Right atrium auricular region (tissue), 2 donors: ENCODE measurements around the gene KRT2. TPM values are rescaled to one million over a fixed set of nuclear protein-coding genes. Genes with fewer than 3 reads are reported as not detected.

Experiments used
- DNase-seq: peaks from one replicate; pipeline ENCODE4 v3.0.0-alpha.2; 2019; ENCODE audit warnings: low spot score
- H3K27ac ChIP-seq, 2 donors: fragments of 200-600 bp; sonication (generic); 1 replicate in 1 of 2; 2 replicates in 1 of 2; pipeline ENCODE4 v1.5.1; 2016 to 2019
- H3K27me3 ChIP-seq, 2 donors: fragments of 200-600 bp; sonication (generic); one replicate each; pipeline versions ENCODE4 v1.5.1 to v1.6.0; 2017 to 2019
- H3K36me3 ChIP-seq: fragments of 200-600 bp; sonication (generic); one replicate; pipeline ENCODE4 v1.5.1; 2016
- H3K4me1 ChIP-seq, 2 donors: fragments of 200-600 bp; sonication (generic); one replicate each; pipeline versions ENCODE4 v1.5.1 to v1.6.0; 2017 to 2019
- H3K4me3 ChIP-seq, 2 donors: fragments of 200-600 bp; sonication (generic); 1 replicate in 1 of 2; 2 replicates in 1 of 2; pipeline ENCODE4 v1.5.1; 2017 to 2019; ENCODE audit warnings: mild to moderate bottlenecking in 1 of 2, moderate library complexity in 1 of 2
- H3K9me3 ChIP-seq, 2 donors: fragments of 200-600 bp; sonication (generic); one replicate each; pipeline ENCODE4 v1.5.1; 2019
- total RNA-seq, 2 donors: library from RNA; depleted of rRNA; stranded (reverse); fragments of >200 nt; gene quantifications; one replicate each; pipeline ENCODE4 v1.1.0, GENCODE V29; 2016
- TF ChIP-seq, protein P1 (sequence below), 2 donors: fragments of 200-600 bp; sonication (generic); IDR thresholded peaks; one replicate each; pipeline ENCODE4 v1.5.1; 2019; ENCODE audit warnings: antibody characterized with exemption in 2 of 2

Gene KRT2
- total RNA-seq, 2 donors from 2014 or later: not detected

DNA sequence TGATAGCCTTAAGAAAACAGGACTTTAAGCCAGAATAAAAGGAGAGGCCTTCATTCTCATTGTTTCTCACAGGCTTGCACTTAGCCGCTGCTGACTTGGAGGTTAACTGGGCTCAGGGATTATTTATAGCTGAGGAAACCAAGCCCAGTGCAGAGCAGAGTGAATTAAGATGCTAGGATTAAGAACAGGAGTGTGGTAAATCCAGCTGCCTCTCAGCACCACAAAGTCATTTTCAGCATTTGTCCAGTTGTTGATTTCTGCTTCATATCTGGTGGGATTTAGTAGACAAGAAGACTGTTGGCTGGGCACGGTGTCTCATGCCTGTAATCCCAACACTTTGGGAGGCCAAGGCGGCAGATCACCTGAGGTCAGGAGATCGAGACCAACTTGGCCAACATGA, 19.4 kb downstream of the KRT2 start:
- H3K36me3 ChIP-seq: no peaks in the 10 kb centered on the region
- DNase-seq: peak; percentile 42
- no peak overlapping the region for H3K4me3 ChIP-seq
- TF ChIP-seq, protein P1, sequence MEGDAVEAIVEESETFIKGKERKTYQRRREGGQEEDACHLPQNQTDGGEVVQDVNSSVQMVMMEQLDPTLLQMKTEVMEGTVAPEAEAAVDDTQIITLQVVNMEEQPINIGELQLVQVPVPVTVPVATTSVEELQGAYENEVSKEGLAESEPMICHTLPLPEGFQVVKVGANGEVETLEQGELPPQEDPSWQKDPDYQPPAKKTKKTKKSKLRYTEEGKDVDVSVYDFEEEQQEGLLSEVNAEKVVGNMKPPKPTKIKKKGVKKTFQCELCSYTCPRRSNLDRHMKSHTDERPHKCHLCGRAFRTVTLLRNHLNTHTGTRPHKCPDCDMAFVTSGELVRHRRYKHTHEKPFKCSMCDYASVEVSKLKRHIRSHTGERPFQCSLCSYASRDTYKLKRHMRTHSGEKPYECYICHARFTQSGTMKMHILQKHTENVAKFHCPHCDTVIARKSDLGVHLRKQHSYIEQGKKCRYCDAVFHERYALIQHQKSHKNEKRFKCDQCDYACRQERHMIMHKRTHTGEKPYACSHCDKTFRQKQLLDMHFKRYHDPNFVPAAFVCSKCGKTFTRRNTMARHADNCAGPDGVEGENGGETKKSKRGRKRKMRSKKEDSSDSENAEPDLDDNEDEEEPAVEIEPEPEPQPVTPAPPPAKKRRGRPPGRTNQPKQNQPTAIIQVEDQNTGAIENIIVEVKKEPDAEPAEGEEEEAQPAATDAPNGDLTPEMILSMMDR (IDR thresholded peaks at IDR 0.05): no peak
- H3K27ac ChIP-seq: no peak overlapping the region
- H3K9me3 ChIP-seq: no peaks in the 10 kb centered on the region
- no peaks in the 10 kb centered on the region for H3K4me1 ChIP-seq
- H3K27me3 ChIP-seq: no peaks in the 10 kb centered on the region

DNA sequence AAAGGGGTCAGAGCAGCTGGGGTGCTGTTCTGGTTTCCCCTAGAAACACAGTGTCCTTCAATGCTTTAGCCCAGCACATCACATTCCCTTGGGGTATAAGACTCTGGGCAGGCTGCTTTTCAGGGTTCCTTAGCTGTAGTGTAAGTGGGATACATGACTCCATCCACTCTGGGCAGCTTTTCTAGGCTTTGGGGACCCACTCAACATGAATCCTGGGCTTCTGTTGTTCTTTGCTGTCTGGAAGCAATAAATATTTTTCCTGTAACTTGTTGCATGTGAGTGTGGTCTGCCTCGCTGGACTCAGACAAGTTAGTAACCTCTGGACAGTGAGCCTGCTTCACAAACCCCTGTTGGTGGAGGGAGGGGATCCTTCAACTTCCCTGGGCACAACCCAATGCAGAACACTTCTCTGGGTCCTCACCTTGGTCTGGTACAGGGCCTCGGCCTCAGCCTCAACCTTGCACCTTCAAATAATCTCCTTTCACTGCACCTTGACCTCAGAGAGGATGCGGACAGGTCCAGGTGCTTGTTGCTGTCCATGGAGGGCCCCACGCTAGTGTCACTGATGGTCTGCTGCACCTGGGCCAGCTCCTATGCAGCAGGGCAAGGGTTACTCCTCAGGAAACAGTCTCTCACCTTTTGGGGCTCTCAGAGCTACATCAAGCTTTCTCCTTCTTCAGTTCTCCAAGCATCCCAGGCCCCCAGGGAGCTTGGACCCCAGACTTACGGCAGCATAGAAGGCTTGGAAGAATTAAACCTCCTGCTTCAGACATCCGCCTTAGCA, 20.1 kb downstream of the KRT2 start:
- H3K9me3 ChIP-seq: no peaks in the 10 kb centered on the region
- no peaks in the 10 kb centered on the region for H3K4me1 ChIP-seq
- H3K27me3 ChIP-seq: no peaks in the 10 kb centered on the region
- peak; percentile 32 for DNase-seq
- H3K27ac ChIP-seq: no peak overlapping the region
- no peak overlapping the region for H3K4me3 ChIP-seq
- H3K36me3 ChIP-seq: no peaks in the 10 kb centered on the region
- TF ChIP-seq, protein P1 (IDR thresholded peaks at IDR 0.05): no peak

DNA sequence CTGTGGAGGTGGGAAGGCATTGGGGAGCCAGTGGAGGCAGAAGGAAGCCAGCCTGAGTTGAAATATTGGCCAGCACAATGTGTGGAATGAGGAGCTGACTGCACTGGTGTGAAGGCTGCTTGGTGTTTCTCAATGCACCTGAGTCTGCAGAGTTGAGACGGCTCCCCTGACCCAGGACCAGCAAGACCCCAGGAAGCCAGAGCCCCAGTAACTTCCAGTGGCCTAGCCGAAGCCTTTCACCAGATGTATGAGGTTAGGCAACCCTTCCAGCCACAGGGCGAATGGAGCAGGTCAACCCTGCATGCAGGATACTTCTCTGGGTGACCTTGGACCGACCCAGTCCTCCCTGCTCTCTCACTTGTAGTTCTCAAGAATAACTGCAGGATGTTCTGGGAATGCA, 20.7 kb downstream of the KRT2 start:
- no peaks in the 10 kb centered on the region for H3K27me3 ChIP-seq
- H3K4me3 ChIP-seq: no peak overlapping the region
- H3K27ac ChIP-seq: no peak overlapping the region
- no peaks in the 10 kb centered on the region for H3K9me3 ChIP-seq
- no peaks in the 10 kb centered on the region for H3K36me3 ChIP-seq
- DNase-seq: peak; percentile 28
- TF ChIP-seq, protein P1 (IDR thresholded peaks at IDR 0.05): no peak
- H3K4me1 ChIP-seq: no peaks in the 10 kb centered on the region

DNA sequence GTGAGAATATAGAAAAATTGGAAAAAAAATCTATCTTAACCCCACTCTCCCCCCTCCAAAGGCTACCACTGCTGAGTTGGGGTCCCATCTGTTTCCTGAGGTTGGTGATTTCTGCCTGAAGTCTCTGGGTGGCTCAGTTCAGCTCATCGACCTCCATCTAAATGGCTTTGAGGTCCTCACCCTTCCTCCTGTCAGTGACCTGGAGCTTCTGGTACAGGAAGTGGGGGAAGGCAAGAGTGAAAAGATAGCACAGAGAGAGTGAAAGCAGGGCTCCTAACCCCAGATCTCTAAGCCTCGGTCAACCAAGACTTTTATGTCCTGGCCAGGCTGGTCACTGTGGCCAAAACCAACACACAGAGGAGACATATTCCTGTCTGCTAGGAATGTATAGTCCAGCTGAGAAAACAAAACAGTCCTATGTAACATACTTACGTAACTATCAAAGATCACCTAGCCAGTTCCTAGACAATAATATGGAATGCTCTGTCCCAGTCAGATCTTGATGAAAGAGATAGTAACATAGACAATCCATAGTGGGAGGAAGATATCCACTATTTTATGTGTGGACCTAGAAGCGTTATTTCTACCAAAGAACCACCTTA, 21.3 kb downstream of the KRT2 start:
- TF ChIP-seq, protein P1 (IDR thresholded peaks at IDR 0.05): no peak
- no peaks in the 10 kb centered on the region for H3K9me3 ChIP-seq
- H3K27ac ChIP-seq: no peak overlapping the region
- no peaks in the 10 kb centered on the region for H3K27me3 ChIP-seq
- no peaks in the 10 kb centered on the region for H3K36me3 ChIP-seq
- H3K4me1 ChIP-seq: no peaks in the 10 kb centered on the region
- H3K4me3 ChIP-seq: no peak overlapping the region
- no peak for DNase-seq

DNA sequence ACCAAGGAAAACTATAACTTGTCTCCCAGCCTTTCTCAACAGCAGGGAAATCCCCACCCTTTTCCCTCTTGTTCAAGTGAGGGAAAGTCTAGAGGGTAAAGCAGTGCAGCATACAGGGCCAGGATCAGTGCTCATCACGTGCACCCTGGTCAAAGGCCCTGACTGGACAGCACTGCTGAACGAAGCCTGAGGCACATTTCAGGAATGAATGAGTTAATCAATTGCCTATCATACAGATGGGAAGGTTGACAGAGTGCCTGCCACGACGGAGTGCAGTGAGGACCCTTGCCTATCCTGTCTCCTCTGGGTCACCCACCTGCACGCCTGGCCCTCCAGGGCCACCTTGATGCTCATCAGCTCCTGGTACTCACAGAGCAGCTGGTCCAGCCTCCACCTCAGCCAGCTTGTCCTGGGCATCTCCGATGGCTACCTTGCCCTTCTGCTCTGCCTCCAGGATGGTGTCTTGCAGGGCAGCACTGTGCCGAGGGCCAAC, 22.0 kb downstream of the KRT2 start:
- no peaks in the 10 kb centered on the region for H3K36me3 ChIP-seq
- H3K9me3 ChIP-seq: no peaks in the 10 kb centered on the region
- TF ChIP-seq, protein P1 (IDR thresholded peaks at IDR 0.05): no peak
- no peak overlapping the region for H3K27ac ChIP-seq
- DNase-seq: peak; percentile 36
- H3K4me1 ChIP-seq: no peaks in the 10 kb centered on the region
- H3K4me3 ChIP-seq: no peak overlapping the region
- no peaks in the 10 kb centered on the region for H3K27me3 ChIP-seq
